GM12873 (cell line): ENCODE data around the gene RYR1.

Experiments
- TF ChIP-seq, protein P1 (sequence below): IDR thresholded peaks from 2 replicates; pipeline ENCODE4 v1.5.1; 2012; ENCODE audit warnings: low read depth, mild to moderate bottlenecking, moderate library complexity, low read length, control low read depth; ENCODE audit not compliant: insufficient read depth; ENCODE audit errors: missing control alignments

The RYR1 gene

DNA sequence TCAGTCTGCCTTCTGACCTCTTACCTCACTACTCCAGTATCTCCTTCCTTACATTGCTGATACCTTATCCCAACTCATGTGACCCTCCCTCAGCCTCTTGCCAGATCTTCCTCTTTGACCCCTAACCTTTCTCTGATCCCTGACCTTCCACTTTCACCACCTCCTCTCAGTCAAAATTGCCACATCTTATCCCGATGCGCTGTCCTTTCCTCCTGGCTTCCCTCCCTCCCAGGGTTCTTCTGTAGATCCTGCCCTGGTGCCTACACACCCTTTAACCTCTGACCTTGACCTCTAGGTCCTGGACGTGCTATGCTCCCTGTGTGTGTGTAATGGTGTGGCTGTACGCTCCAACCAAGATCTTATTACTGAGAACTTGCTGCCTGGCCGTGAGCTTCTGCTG lies 23.7 kb downstream of the RYR1 start:
- TF ChIP-seq, protein P1, sequence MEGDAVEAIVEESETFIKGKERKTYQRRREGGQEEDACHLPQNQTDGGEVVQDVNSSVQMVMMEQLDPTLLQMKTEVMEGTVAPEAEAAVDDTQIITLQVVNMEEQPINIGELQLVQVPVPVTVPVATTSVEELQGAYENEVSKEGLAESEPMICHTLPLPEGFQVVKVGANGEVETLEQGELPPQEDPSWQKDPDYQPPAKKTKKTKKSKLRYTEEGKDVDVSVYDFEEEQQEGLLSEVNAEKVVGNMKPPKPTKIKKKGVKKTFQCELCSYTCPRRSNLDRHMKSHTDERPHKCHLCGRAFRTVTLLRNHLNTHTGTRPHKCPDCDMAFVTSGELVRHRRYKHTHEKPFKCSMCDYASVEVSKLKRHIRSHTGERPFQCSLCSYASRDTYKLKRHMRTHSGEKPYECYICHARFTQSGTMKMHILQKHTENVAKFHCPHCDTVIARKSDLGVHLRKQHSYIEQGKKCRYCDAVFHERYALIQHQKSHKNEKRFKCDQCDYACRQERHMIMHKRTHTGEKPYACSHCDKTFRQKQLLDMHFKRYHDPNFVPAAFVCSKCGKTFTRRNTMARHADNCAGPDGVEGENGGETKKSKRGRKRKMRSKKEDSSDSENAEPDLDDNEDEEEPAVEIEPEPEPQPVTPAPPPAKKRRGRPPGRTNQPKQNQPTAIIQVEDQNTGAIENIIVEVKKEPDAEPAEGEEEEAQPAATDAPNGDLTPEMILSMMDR = no peak

DNA sequence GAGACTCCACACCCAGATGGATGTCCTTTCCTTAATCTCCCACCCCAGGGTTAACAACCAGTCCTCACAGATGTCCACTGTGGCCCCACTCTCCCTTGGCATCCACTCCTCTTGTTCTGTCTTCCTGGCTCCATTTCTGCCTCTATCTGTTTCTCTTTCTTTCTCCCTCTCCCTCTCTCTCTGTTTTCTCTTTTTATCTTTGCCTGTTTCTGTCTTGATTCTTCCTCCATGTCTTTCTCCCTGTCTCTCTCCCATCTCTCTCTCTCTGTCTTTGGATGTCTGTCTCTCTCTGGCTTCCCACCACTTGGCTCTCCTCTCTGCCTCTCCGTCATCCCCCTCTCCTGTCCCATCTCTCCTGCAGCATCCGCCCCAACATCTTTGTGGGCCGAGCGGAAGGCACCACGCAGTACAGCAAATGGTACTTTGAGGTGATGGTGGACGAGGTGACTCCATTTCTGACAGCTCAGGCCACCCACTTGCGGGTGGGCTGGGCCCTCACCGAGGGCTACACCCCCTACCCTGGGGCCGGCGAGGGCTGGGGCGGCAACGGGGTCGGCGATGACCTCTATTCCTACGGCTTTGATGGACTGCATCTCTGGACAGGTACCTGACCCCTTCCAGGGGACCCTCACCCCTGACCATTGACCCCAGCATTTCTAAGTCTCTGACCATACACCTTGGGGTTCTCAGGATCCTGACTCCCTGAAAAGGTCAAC lies 24.4 kb downstream of the RYR1 start:
- TF ChIP-seq, protein P1 = no peak

DNA sequence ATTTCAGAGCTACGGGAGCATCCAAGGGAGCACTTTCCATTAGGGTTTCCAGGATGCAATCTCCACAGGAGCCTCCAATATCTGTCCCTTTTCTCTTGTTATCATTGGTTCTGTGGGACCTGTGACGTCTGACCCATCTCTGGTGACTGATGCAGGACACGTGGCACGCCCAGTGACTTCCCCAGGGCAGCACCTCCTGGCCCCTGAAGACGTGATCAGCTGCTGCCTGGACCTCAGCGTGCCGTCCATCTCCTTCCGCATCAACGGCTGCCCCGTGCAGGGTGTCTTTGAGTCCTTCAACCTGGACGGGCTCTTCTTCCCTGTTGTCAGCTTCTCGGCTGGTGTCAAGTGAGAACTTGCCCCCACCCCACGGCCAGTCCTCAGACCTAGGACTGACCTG lies 25.5 kb downstream of the RYR1 start:
- TF ChIP-seq, protein P1 = no peak

DNA sequence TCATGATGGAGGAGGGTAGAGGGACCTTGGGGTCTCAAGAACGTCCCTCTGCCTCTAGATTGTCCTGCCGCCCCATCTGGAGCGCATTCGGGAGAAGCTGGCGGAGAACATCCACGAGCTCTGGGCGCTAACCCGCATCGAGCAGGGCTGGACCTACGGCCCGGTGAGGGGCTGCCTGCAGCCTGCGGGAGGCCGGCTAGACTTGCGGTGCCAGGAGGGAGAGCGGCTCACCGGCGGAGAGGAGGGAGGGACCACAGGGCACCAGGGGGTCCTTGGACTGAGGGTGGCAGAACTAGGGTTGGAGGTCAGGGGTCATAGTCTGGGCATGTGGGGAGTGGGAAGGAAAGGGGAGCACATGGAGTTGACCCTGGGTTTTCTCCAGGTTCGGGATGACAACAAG lies 29.9 kb downstream of the RYR1 start:
- TF ChIP-seq, protein P1 = no peak

DNA sequence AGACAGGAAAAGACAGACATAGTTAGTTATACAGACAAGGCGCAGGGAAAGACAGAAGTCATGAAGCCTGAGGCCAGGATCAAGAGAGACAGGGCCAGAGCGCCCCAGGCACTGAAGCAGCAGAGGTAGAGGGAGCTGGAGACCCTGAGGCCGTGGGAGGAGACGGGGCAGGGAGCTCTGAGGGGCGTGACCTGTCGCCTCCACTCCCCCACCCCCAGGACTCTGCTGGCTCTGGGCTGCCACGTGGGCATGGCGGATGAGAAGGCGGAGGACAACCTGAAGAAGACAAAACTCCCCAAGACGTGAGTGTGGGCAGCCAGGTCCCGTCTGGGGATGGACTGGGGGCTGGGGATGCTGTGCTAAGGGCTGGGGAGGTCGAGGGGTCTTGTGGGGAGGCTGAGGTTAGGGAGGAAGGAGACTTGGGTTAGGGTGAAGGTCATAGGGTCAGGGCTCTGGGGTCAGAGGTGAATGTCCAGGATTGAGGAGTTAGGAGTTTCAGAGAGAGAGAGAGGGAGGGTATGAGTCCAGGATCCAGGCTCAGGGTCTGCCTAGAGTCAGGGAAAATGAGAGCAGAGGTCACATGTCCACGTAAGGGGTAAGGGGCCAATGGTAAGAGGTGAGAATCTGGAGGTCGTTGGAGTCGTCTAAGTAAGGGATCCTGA lies 31.1 kb downstream of the RYR1 start:
- TF ChIP-seq, protein P1 = no peak

DNA sequence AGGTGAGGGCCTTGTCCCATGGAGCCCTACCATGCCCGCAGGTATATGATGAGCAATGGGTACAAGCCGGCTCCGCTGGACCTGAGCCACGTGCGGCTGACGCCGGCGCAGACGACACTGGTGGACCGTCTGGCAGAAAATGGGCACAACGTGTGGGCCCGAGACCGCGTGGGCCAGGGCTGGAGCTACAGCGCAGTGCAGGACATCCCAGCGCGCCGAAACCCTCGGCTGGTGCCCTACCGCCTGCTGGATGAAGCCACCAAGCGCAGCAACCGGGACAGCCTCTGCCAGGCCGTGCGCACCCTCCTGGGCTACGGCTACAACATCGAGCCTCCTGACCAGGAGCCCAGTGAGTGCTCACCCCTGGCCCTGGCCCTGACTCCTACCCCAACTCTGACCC lies 32.6 kb downstream of the RYR1 start:
- TF ChIP-seq, protein P1 = no peak

DNA sequence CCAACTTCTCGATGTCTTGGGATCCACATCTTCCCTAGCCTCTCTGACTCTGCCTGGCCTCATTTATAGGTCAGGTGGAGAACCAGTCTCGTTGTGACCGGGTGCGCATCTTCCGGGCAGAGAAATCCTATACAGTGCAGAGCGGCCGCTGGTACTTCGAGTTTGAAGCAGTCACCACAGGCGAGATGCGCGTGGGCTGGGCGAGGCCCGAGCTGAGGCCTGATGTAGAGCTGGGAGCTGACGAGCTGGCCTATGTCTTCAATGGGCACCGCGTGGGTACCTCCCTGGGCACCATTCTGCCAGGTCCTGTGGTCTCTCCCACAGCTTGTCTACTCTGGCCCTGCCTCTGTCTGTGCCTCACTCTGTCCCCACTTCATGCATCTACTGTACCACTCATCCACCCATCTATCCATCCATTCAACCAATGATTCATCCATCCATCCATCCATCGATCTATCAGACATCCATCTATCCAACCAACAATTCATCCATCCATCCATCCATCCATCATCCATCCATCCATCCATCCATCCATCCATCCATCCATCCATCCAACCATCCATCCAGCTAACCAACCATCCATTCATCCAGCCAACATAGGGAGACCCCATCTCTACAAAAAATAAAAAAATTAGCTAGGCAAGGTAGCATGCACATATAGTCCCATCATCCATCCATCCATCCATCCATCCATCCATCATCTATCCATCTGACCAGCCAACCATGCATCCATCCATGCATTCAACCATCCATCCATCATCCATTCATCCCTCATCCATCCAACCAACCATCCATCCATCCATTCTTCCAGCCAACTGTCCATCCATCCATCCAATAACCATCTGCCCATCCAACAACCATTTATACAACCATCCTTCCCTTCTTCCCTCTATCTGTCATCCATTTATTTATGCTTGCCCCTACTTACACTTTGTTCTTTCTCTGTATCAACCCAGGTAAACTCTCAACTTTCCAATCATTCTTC lies 34.3 kb downstream of the RYR1 start:
- TF ChIP-seq, protein P1 = no peak
